Lung (tissue), 12 donors: ENCODE data around the gene PCDH9. TPM values are rescaled to one million over a fixed set of nuclear protein-coding genes. Genes with fewer than 3 reads are reported as not detected.

Source experiments
- ATAC-seq: fragments of 200-7000 bp; cut with Tn5 transposase; one replicate; pipeline ENCODE4 v1.9.1; 2020; ENCODE audit warnings: moderate number of reproducible peaks; ENCODE audit not compliant: insufficient read depth, low FRiP score
- DNase-seq, 3 donors: peaks; one replicate each; pipeline ENCODE4 v3.0.0-alpha.2; 2013 to 2017
- H3K27ac ChIP-seq, 2 donors: one replicate each; pipeline ENCODE4 v1.5.1; 2013; ENCODE audit warnings: mild to moderate bottlenecking in 2 of 2, moderate library complexity in 2 of 2, control low read depth in 1 of 2, inconsistent platforms in 1 of 2, low read depth in 1 of 2, low read length in 1 of 2
- H3K27me3 ChIP-seq, 3 donors: one replicate each; pipeline ENCODE4 v1.5.1; 2013; ENCODE audit warnings: low read length in 2 of 3; ENCODE audit not compliant: control insufficient read depth in 3 of 3, insufficient read depth in 3 of 3
- H3K36me3 ChIP-seq, 4 donors: one replicate each; pipeline ENCODE4 v1.5.1; 2013; ENCODE audit warnings: low read length in 4 of 4, mild to moderate bottlenecking in 1 of 4, moderate library complexity in 1 of 4; ENCODE audit not compliant: control insufficient read depth in 4 of 4, insufficient read depth in 4 of 4
- H3K4me1 ChIP-seq, 5 donors: one replicate each; pipeline ENCODE4 v1.5.1; 2013; ENCODE audit warnings: low read length in 5 of 5, mild to moderate bottlenecking in 2 of 5, moderate library complexity in 1 of 5; ENCODE audit not compliant: control insufficient read depth in 5 of 5, insufficient read depth in 5 of 5
- H3K4me3 ChIP-seq: one replicate; pipeline ENCODE4 v1.5.1; 2013; ENCODE audit warnings: mild to moderate bottlenecking, control low read depth, moderate library complexity
- H3K9ac ChIP-seq, 2 donors: one replicate each; pipeline ENCODE4 v1.5.1; 2013; ENCODE audit warnings: low read length in 2 of 2, control low read depth in 1 of 2; ENCODE audit not compliant: insufficient read depth in 1 of 2
- H3K9me3 ChIP-seq, 4 donors: one replicate each; pipeline ENCODE4 v1.5.1; 2013; ENCODE audit warnings: low read length in 3 of 4, mild to moderate bottlenecking in 1 of 4, moderate library complexity in 1 of 4; ENCODE audit not compliant: control insufficient read depth in 4 of 4, insufficient read depth in 3 of 4
- CTCF ChIP-seq: IDR thresholded peaks from 2 replicates; pipeline ENCODE4 v1.5.1; 2012; ENCODE audit warnings: mild to moderate bottlenecking; ENCODE audit errors: control extremely low read depth, extremely low read depth
- WGBS, 2 donors: extraction: QIAGEN DNeasy Blood & Tissue Kit; methylation state at CpG; one replicate each; pipeline ENCODE4 v1.1.7; 2013; 5-methylcytosine and 5-hydroxymethylcytosine counted together
- polyA plus RNA-seq, 2 donors: library from polyadenylated mRNA; stranded (reverse); fragments of 200-250 nt; gene quantifications; one replicate each; pipeline ENCODE4 v1.2.1, GENCODE V29; 2013
- total RNA-seq, 2 donors: library from RNA; depleted of rRNA in 1 of 2; stranded (reverse); fragments of >200 nt in 1 of 2; gene quantifications; one replicate each; pipeline ENCODE4 v1.2.1, GENCODE V29; 2014 to 2021
- donor health status: control.
- donor health status: control.
- donor health status: Bipolar disorder and iron deficiency.
- donor health status: healthy.
- donor health status: DM: yes; HTN: yes; CAD: no.

Gene PCDH9
- total and polyA plus RNA-seq, 4 donors = 0.68 to 22.2 (median 4.1) TPM

- H3K36me3 ChIP-seq = no peaks in the 10 kb centered on the region
- H3K9ac ChIP-seq = no peak overlapping the region
- H3K27ac ChIP-seq = no peak overlapping the region
- peaks cover 0 to 12% (median 0%) of the 10 kb centered on the region in 5 donors for H3K4me1 ChIP-seq
- no peak for TF ChIP-seq CTCF
- H3K9me3 ChIP-seq = no peaks in the 10 kb centered on the region
- no peak for DNase-seq
- WGBS, 2 donors = 84 to 86% methylated on average over 2 of the region's 2 CpGs
- no peak for ATAC-seq
- no peak overlapping the region for H3K4me3 ChIP-seq
- no peaks in the 10 kb centered on the region for H3K27me3 ChIP-seq
Measured at GRCh38 chr13:67140006-67140405, 90.1 kb downstream of the PCDH9 start.

DNA sequence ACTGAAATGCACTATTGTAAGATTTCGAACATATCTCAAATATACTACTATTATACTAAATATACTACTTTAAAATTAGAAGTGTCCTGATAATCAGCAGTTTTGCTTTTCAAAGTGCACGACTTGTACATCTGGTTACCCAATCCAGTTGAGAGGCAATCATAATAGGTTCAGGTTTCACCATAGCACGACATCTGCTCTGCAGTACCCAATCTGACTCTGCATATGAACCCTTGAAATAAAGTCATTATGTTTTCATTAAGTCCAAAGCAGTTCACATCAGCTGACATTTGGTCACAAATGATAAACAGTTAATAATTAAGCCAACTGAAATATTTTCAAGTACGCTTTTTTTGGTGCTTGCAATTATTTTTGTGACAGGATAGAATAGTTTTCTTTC, 90.6 kb downstream of the PCDH9 start:
- no peak for ATAC-seq
- 67 to 80% methylated on average over 4 of the region's 4 CpGs for WGBS, 2 donors
- TF ChIP-seq CTCF = no peak

DNA sequence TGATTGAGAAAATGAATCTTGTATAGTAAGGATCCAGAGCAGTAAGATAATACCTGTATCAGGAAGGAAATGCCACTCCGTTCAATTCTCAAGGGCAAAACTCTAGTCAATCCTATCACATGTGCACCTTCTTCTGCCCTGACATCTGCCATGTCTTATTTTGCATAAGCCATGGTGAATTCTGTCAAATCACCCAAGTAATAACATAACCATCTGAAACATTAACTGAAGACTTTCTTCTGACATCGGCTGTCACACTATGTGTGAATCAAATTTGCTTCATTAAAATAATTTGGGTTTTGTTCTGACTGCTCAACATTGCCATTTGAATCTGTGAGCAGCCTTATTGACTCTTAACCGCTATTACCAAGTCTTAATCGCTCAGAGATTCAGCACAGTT, 91.2 kb downstream of the PCDH9 start:
- 85 to 92% methylated on average over 4 of the region's 4 CpGs for WGBS, 2 donors
- TF ChIP-seq CTCF = no peak
- Histone ChIP-seq H3K4me3 (no peak overlapping the region), H3K36me3 (no peaks in the 10 kb centered on the region), H3K9ac (no peak overlapping the region), H3K9me3 (no peaks in the 10 kb centered on the region), H3K27me3 (no peaks in the 10 kb centered on the region), H3K4me1 (peaks cover 0 to 11% (median 0%) of the 10 kb centered on the region in 5 donors), H3K27ac (no peak overlapping the region)
- DNase-seq (no peak), ATAC-seq (no peak)

More for the DNA sequence above, 90.6 kb downstream of the PCDH9 start:
- Histone ChIP-seq H3K36me3 (no peaks in the 10 kb centered on the region), H3K4me3 (no peak overlapping the region), H3K27me3 (no peaks in the 10 kb centered on the region), H3K9me3 (no peaks in the 10 kb centered on the region), H3K27ac (no peak overlapping the region), H3K4me1 (peaks cover 0 to 12% (median 0%) of the 10 kb centered on the region in 5 donors), H3K9ac (no peak overlapping the region)
- DNase-seq = peak in 1 of 3 donors; percentile 28

DNA sequence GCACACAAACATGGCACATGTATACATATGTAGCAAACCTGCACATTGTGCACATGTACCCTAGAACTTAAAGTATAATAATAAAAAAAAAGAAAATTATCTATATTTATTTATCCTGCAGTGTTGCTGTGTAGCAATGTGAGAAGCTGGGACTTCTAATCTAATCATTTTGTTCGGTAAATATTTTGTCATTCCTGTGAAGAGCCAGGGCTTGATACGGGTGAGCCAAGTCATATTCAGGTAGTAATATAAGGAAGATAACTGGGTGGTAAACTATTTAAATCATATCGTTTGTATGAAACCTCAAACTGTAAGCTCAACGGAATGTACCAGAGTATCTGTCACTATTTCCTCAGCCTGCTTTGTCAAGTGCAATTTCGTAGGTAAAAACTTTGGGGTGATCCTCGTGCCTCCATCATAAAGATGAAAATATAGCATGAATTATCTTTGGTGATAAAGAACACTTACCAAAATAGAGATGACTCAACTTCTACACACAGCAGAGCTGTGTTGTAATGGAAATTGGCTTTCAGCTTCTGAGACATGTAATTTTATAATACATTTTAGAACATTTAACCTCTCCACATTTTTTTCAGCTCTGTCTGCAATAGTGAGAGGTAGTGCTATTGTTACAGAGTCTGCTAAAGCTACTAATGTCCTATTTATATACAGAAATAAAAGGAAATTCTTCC, 92.9 kb downstream of the PCDH9 start:
- no peak for ATAC-seq
- Histone ChIP-seq H3K27ac (peak overlapping the region in 1 of 2 donors; percentile 66), H3K9me3 (no peaks in the 10 kb centered on the region), H3K9ac (no peak overlapping the region), H3K36me3 (no peaks in the 10 kb centered on the region), H3K4me1 (peaks cover 0 to 8% (median 0%) of the 10 kb centered on the region in 5 donors), H3K4me3 (no peak overlapping the region), H3K27me3 (no peaks in the 10 kb centered on the region)
- 85 to 86% methylated on average over 6 of the region's 6 CpGs for WGBS, 2 donors
- TF ChIP-seq CTCF = no peak
- DNase-seq = no peak
